ENCODE data around the gene SPEG.
A peak's percentile ranks its signal among the peaks of the same experiment; 100 is the strongest.
"Not testable (repeated sequence)": the region's sequence is repeated elsewhere in the genome, so short reads cannot be mapped to it uniquely, and the experiment has no call there.

SPEG gene

GRCh38 chr2:219434718-219435525 lies at the start of gene SPEG:
SPEG (plus strand) TSS chr2:219434843; CDS start chr2:219434978, 135 bp downstream.
- peaks cover 0 to 8% (median 6%) of the 10 kb centered on the region in 5 donors for H3K4me1 ChIP-seq (ENCODE audit: control insufficient read depth in 5 of 5, insufficient read depth in 5 of 5, low read length in 5 of 5)
- peaks cover 11 to 39% (median 33%) of the 10 kb centered on the region in 5 donors for H3K27me3 ChIP-seq (ENCODE audit: control insufficient read depth in 5 of 5, insufficient read depth in 4 of 5, low read length in 5 of 5)
- no peaks in the 10 kb centered on the region for H3K9me3 ChIP-seq (ENCODE audit: control insufficient read depth in 5 of 5, low read length in 5 of 5)
- no peaks in the 10 kb centered on the region for H3K36me3 ChIP-seq (ENCODE audit: control insufficient read depth in 5 of 5, insufficient read depth in 5 of 5, low read length in 5 of 5)
- H3K27ac ChIP-seq (ENCODE audit: low read depth, low read length): no peak within 1 kb of the TSS
- no peak within 1 kb of the TSS for H3K4me3 ChIP-seq (ENCODE audit: low read depth in 1 of 5, low read length in 5 of 5)
- H3K9ac ChIP-seq (ENCODE audit: low read length in 5 of 5): no peak within 1 kb of the TSS

DNA sequence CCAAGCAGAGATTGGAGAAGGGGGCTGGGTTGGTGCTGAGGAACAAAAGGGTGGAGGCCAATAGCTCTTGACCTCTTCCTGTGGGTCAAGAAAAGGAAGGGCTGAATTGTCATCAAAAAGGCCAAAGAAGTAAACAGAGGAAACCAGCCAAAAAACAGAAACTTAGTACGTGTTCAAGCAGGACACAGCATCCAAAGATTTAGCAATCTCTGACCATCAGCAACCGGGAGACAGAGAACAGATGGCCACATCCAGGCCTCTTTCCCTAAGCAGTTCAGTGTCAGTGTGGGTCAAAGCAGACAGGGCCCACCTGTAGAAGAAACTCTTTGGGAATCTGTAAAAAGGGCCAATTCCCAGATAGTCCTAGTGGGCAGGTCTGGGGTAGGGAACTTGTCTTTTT lies 49.8 kb upstream of the SPEG start:
- no peak overlapping the region for H3K27ac ChIP-seq (ENCODE audit: low read depth, low read length)
- H3K27me3 ChIP-seq (ENCODE audit: control insufficient read depth in 5 of 5, insufficient read depth in 4 of 5, low read length in 5 of 5): no peaks in the 10 kb centered on the region
- H3K9me3 ChIP-seq (ENCODE audit: control insufficient read depth in 5 of 5, low read length in 5 of 5): no peaks in the 10 kb centered on the region
- H3K9ac ChIP-seq (ENCODE audit: low read length in 5 of 5): no peak overlapping the region
- H3K4me3 ChIP-seq (ENCODE audit: low read depth in 1 of 5, low read length in 5 of 5): no peak overlapping the region
- peaks cover 3 to 31% (median 18%) of the 10 kb centered on the region in 5 donors for H3K4me1 ChIP-seq (ENCODE audit: control insufficient read depth in 5 of 5, insufficient read depth in 5 of 5, low read length in 5 of 5)
- peaks cover 3 to 68% (median 59%) of the 10 kb centered on the region in 5 donors for H3K36me3 ChIP-seq (ENCODE audit: control insufficient read depth in 5 of 5, insufficient read depth in 5 of 5, low read length in 5 of 5)

- no peak overlapping the region for H3K27ac ChIP-seq (ENCODE audit: low read depth, low read length)
- peak overlapping the region in 2 of 5 donors; percentile 86 to 89 for H3K9ac ChIP-seq (ENCODE audit: low read length in 5 of 5)
- peaks cover 3 to 31% (median 18%) of the 10 kb centered on the region in 5 donors for H3K4me1 ChIP-seq (ENCODE audit: control insufficient read depth in 5 of 5, insufficient read depth in 5 of 5, low read length in 5 of 5)
- no peaks in the 10 kb centered on the region for H3K9me3 ChIP-seq (ENCODE audit: control insufficient read depth in 5 of 5, low read length in 5 of 5)
- H3K27me3 ChIP-seq (ENCODE audit: control insufficient read depth in 5 of 5, insufficient read depth in 4 of 5, low read length in 5 of 5): no peaks in the 10 kb centered on the region
- peak overlapping the region in 3 of 5 donors; percentile 84 to 95 (median 91) for H3K4me3 ChIP-seq (ENCODE audit: low read depth in 1 of 5, low read length in 5 of 5)
- H3K36me3 ChIP-seq (ENCODE audit: control insufficient read depth in 5 of 5, insufficient read depth in 5 of 5, low read length in 5 of 5): peaks cover 0 to 56% (median 51%) of the 10 kb centered on the region in 5 donors
Observed at GRCh38 chr2:219385958-219386520, 48.6 kb upstream of the SPEG start.

DNA sequence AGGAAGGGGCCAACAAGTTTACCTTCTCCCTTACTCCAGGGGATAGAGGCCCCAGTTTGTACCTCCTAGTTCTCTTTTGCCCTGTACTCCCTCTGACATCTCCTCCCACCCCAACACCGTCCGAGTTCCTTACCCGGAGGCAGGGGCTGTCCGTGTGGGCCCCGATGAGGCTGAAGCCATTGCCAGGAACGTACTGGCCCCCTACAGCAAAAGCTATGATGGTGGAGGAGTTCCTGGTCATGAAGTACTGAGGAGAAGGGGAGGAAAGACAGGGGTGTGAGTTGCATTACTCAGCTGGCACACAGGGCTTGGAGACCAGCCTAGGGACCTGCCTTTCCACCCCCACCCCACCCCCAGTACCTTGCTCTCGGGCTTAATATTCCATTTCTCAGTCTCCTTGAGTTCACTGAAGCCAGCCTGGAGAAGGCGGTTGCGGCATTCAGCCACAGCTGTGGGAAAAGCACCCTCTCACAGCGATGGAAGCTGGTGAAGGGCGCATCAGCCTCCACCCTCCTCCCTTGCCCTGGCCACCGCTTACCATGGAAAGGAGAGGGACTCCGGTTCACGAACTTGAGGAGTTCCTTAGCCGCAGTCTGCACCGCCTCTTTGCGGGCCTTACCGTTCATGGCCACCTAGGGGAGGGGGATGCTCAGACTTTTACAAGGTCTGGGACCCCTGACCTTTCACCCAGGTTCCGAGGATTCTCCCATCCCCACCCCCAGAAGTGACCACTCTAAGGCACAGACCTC lies 47.9 kb upstream of the SPEG start:
- Histone ChIP-seq H3K9ac (ENCODE audit: low read length in 5 of 5) (peak overlapping the region; percentile 48 to 91 (median 86)), H3K9me3 (ENCODE audit: control insufficient read depth in 5 of 5, low read length in 5 of 5) (no peaks in the 10 kb centered on the region), H3K27ac (ENCODE audit: low read depth, low read length) (peak overlapping the region; percentile 88), H3K4me1 (ENCODE audit: control insufficient read depth in 5 of 5, insufficient read depth in 5 of 5, low read length in 5 of 5) (peaks cover 3 to 31% (median 18%) of the 10 kb centered on the region in 5 donors), H3K4me3 (ENCODE audit: low read depth in 1 of 5, low read length in 5 of 5) (peak overlapping the region; percentile 84 to 95 (median 87)), H3K36me3 (ENCODE audit: control insufficient read depth in 5 of 5, insufficient read depth in 5 of 5, low read length in 5 of 5) (peaks cover 0 to 49% (median 45%) of the 10 kb centered on the region in 5 donors), H3K27me3 (ENCODE audit: control insufficient read depth in 5 of 5, insufficient read depth in 4 of 5, low read length in 5 of 5) (no peaks in the 10 kb centered on the region)

DNA sequence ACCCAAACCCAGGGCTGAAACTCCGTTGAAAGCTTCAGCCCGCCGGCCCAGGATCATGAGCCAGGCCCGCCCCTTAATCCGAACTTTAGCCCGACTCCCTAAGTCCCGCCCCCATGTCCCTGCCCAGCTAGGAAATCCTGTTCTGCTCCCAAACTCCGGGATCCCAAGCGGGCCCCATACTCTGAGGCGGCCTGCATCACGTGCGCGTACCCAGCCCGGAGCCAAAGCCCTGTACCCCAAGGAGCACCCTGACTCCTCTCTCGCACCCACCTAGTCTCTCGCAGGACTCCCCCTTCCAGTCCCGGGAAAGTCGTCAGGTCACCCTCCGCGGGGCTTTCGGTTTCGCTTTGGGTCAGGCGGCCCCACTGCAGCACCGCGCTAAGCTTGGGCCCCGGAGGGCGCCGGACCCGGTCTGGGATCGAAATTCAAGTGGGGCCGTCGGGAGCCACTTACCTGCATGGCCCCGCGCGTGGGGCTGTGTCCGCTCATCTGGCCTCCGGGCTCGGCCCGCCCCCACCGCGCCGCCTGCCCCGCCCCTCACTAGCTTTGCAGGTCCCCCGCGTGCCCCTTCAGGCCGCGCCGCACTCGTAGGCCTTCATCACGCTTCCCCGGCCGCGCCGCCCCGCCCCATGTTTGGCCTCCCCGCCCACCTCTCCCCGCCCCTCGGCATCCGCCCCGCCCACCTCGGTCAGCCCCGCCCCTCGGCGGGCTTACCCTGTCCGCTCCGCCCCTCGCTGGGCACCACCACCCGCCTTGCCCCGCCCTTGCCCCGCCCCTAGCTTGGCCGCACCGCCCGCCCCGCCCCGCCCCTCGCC lies 47.1 kb upstream of the SPEG start, which contains the start of gene DNPEP:
TSS of gene DNPEP (minus strand) at position 607 of the 815 bp plus-strand sequence. CDS start at position 489, 118 bp downstream.
- Histone ChIP-seq H3K9me3 (ENCODE audit: control insufficient read depth in 5 of 5, low read length in 5 of 5) (no peaks in the 10 kb centered on the region), H3K36me3 (ENCODE audit: control insufficient read depth in 5 of 5, insufficient read depth in 5 of 5, low read length in 5 of 5) (peaks cover 0 to 41% (median 37%) of the 10 kb centered on the region in 5 donors), H3K27ac (ENCODE audit: low read depth, low read length) (peak within 1 kb of the TSS; percentile 88), H3K4me3 (ENCODE audit: low read depth in 1 of 5, low read length in 5 of 5) (peak within 1 kb of the TSS; percentile 84 to 95 (median 87)), H3K9ac (ENCODE audit: low read length in 5 of 5) (peak within 1 kb of the TSS; percentile 48 to 91 (median 86)), H3K27me3 (ENCODE audit: control insufficient read depth in 5 of 5, insufficient read depth in 4 of 5, low read length in 5 of 5) (no peaks in the 10 kb centered on the region), H3K4me1 (ENCODE audit: control insufficient read depth in 5 of 5, insufficient read depth in 5 of 5, low read length in 5 of 5) (peaks cover 3 to 31% (median 18%) of the 10 kb centered on the region in 5 donors)

DNA sequence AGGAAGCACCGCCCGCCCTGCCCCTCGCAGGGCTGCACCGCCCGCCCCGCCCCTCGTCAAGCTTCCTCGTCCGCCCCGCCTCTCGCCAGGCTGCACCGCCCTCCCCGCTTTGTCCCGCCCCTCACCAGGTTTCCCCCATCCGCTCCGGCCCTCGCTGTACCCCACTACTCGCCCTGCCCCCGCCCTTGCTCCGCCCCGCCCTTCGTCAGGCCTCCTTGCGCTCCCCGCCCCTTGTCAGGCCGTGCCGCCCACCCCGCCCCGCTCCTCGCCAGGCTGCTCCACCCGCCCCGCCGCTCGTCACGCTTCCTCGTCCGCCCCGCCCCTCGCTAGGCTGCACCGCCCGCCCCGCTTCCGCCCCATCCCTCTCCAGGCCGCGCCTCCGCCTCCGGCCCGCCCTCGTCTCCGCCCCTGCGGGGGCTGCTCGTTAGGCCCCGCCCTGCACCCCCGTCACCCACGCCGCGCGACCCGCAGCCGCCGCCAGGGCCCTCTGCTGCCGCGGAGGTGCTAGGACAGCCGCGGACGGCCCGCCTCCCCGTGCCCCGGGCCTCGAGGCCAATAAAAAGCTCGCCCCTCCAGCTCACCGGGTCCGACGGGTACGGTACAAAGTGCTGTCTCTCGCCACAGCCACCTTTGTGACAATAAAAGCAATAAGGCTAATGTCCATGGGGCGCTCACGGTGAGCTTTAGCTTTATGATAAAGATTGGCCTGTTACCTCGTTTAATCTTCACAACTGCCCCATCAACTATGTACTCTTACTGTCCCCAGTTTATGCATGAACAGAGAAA lies 46.3 kb upstream of the SPEG start:
- peaks cover 3 to 31% (median 18%) of the 10 kb centered on the region in 5 donors for H3K4me1 ChIP-seq (ENCODE audit: control insufficient read depth in 5 of 5, insufficient read depth in 5 of 5, low read length in 5 of 5)
- peaks cover 0 to 33% (median 30%) of the 10 kb centered on the region in 5 donors for H3K36me3 ChIP-seq (ENCODE audit: control insufficient read depth in 5 of 5, insufficient read depth in 5 of 5, low read length in 5 of 5)
- peak overlapping the region in 2 of 5 donors; percentile 58 to 68 for H3K9ac ChIP-seq (ENCODE audit: low read length in 5 of 5)
- peak overlapping the region; percentile 65 for H3K27ac ChIP-seq (ENCODE audit: low read depth, low read length)
- no peaks in the 10 kb centered on the region for H3K9me3 ChIP-seq (ENCODE audit: control insufficient read depth in 5 of 5, low read length in 5 of 5)
- H3K4me3 ChIP-seq (ENCODE audit: low read depth in 1 of 5, low read length in 5 of 5): peak overlapping the region; percentile 28 to 66 (median 59)
- H3K27me3 ChIP-seq (ENCODE audit: control insufficient read depth in 5 of 5, insufficient read depth in 4 of 5, low read length in 5 of 5): no peaks in the 10 kb centered on the region

GRCh38 chr2:219388907-219389156 lies 45.8 kb upstream of the SPEG start:
- peak overlapping the region; percentile 65 for H3K27ac ChIP-seq (ENCODE audit: low read depth, low read length)
- peaks cover 3 to 31% (median 18%) of the 10 kb centered on the region in 5 donors for H3K4me1 ChIP-seq (ENCODE audit: control insufficient read depth in 5 of 5, insufficient read depth in 5 of 5, low read length in 5 of 5)
- peaks cover 0 to 2% (median 0%) of the 10 kb centered on the region in 5 donors for H3K27me3 ChIP-seq (ENCODE audit: control insufficient read depth in 5 of 5, insufficient read depth in 4 of 5, low read length in 5 of 5)
- peak overlapping the region; percentile 28 to 66 (median 59) for H3K4me3 ChIP-seq (ENCODE audit: low read depth in 1 of 5, low read length in 5 of 5)
- peak overlapping the region in 2 of 5 donors; percentile 58 to 68 for H3K9ac ChIP-seq (ENCODE audit: low read length in 5 of 5)
- peaks cover 0 to 28% (median 25%) of the 10 kb centered on the region in 5 donors for H3K36me3 ChIP-seq (ENCODE audit: control insufficient read depth in 5 of 5, insufficient read depth in 5 of 5, low read length in 5 of 5)
- H3K9me3 ChIP-seq (ENCODE audit: control insufficient read depth in 5 of 5, low read length in 5 of 5): no peaks in the 10 kb centered on the region

DNA sequence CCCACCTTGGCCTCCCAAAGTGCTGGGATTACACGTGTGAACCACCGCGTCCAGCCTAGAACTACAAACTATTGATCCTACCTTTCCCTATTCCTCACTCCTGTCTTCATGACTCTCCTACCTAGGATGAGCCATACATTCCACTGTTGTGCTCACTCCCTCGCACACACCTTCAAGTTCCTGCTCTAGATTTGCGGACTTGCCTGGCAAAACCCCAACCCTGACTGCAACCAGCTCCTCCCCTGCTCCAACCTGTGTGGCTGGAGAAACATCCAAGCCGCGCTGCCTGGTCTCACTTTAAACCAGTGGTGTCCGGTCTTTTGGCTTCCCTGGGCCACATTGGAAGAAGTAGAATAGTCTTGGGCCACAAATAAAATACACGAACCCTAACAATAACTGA lies 41.9 kb upstream of the SPEG start:
- Histone ChIP-seq H3K9ac (ENCODE audit: low read length in 5 of 5) (no peak overlapping the region), H3K4me3 (ENCODE audit: low read depth in 1 of 5, low read length in 5 of 5) (no peak overlapping the region), H3K9me3 (ENCODE audit: control insufficient read depth in 5 of 5, low read length in 5 of 5) (no peaks in the 10 kb centered on the region), H3K27ac (ENCODE audit: low read depth, low read length) (no peak overlapping the region), H3K36me3 (ENCODE audit: control insufficient read depth in 5 of 5, insufficient read depth in 5 of 5, low read length in 5 of 5) (no peaks in the 10 kb centered on the region), H3K4me1 (ENCODE audit: control insufficient read depth in 5 of 5, insufficient read depth in 5 of 5, low read length in 5 of 5) (peaks cover 0 to 6% (median 4%) of the 10 kb centered on the region in 5 donors), H3K27me3 (ENCODE audit: control insufficient read depth in 5 of 5, insufficient read depth in 4 of 5, low read length in 5 of 5) (peaks cover 0 to 2% (median 0%) of the 10 kb centered on the region in 5 donors)

GRCh38 chr2:219395056-219395455 lies 39.6 kb upstream of the SPEG start:
- not testable (repeated sequence) for H3K27me3 ChIP-seq (ENCODE audit: control insufficient read depth in 5 of 5, insufficient read depth in 4 of 5, low read length in 5 of 5); H3K27ac ChIP-seq (ENCODE audit: low read depth, low read length); H3K36me3 ChIP-seq (ENCODE audit: control insufficient read depth in 5 of 5, insufficient read depth in 5 of 5, low read length in 5 of 5); H3K4me1 ChIP-seq (ENCODE audit: control insufficient read depth in 5 of 5, insufficient read depth in 5 of 5, low read length in 5 of 5); H3K4me3 ChIP-seq (ENCODE audit: low read depth in 1 of 5, low read length in 5 of 5); H3K9ac ChIP-seq (ENCODE audit: low read length in 5 of 5); H3K9me3 ChIP-seq (ENCODE audit: control insufficient read depth in 5 of 5, low read length in 5 of 5)

Data from subcutaneous abdominal adipose tissue (tissue), 5 donors.